IMR-90 (cell line): ENCODE measurements around the gene UPK1A. TPM values are rescaled to one million over a fixed set of nuclear protein-coding genes. Genes with fewer than 3 reads are reported as not detected.
A peak's percentile ranks its signal among the peaks of the same experiment; 100 is the strongest.

Experiments
- MXI1 ChIP-seq: IDR thresholded peaks from 2 replicates; pipeline ENCODE4 v1.6.1; 2012; ENCODE audit warnings: low read depth, mild to moderate bottlenecking, low read length, moderate library complexity, borderline replicate concordance
- RFX5 ChIP-seq: IDR thresholded peaks from 2 replicates; pipeline ENCODE4 v1.8.0; 2012; ENCODE audit warnings: low read depth, mild to moderate bottlenecking, low read length, moderate library complexity
- polyA plus RNA-seq, 3 experiments: library from polyadenylated mRNA; depleted of rRNA; stranded (reverse); fragments of >200 nt; gene quantifications; 2 replicates each; pipeline ENCODE4 v1.2.3, GENCODE V29; 2012; ENCODE audit warnings: low replicate concordance in 1 of 3
- total RNA-seq: library from RNA; depleted of rRNA; stranded (reverse); fragments of >200 nt; gene quantifications from 2 replicates; pipeline ENCODE4 v1.2.3, GENCODE V29; 2012
- TF ChIP-seq, protein P1 (sequence below): conservative IDR thresholded peaks from 2 replicates; pipeline ENCODE4 v1.5.1; 2012; ENCODE audit warnings: mild to moderate bottlenecking, low read depth, low read length, improper control_type of control experiment

Gene UPK1A
- total and polyA plus RNA-seq, 2 of the 4 experiments (the other 2 are of a cell fraction): 0.21 TPM; not detected in 1

DNA sequence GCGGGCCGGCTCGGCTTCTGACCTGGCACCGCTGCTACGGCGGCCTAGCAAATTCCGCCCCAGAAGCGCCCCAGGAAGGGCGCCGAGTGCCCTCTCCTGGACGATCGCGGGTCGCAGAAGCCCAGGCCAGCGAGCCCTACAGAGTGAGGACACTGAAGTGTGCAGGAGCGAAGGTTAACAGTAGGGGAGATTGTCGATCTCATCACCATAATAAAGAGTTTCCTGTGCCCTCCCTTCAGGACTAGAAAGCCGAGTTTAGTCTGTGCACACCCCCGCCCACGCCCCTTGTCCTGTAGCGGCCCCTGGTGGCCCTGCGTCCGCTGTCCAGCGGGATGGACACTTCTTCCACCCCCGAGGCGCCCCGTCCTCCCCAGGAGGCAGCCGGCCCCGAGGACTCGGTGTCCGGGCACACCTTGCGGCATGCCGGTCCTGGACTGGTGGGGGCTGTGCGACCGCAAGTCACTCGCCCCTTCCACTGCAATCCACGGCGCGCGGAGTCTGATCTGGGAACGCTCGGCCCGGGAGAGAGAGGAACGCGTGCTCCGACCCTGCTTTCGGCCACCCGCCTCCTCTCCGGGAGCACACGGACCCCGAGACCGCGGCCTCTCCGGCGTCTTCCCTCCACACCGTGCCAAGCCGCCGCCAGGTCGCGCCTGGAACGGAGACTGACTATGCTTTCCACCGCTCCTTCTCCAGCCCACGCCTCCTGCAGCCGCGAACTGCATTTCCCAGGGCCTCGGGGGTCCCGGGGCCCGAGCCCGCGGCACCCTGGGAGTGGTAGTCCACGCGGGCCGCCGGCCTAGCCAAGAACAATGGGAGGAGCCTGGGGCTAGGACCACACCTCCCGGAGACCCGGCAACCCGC is 50.7 kb downstream of the UPK1A start (continued):
- TF ChIP-seq, protein P1, sequence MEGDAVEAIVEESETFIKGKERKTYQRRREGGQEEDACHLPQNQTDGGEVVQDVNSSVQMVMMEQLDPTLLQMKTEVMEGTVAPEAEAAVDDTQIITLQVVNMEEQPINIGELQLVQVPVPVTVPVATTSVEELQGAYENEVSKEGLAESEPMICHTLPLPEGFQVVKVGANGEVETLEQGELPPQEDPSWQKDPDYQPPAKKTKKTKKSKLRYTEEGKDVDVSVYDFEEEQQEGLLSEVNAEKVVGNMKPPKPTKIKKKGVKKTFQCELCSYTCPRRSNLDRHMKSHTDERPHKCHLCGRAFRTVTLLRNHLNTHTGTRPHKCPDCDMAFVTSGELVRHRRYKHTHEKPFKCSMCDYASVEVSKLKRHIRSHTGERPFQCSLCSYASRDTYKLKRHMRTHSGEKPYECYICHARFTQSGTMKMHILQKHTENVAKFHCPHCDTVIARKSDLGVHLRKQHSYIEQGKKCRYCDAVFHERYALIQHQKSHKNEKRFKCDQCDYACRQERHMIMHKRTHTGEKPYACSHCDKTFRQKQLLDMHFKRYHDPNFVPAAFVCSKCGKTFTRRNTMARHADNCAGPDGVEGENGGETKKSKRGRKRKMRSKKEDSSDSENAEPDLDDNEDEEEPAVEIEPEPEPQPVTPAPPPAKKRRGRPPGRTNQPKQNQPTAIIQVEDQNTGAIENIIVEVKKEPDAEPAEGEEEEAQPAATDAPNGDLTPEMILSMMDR: peak; percentile 81
- TF ChIP-seq RFX5 (no peak), MXI1 (peak; percentile 63)
